GM21576 (cell line): Measurements from ENCODE around the gene THBS4.
"Not testable (repeated sequence)": the region's sequence is repeated elsewhere in the genome, so short reads cannot be mapped to it uniquely, and the experiment has no call there.

Experiments
- ATAC-seq: cut with Tn5 transposase; IDR thresholded peaks from one replicate; pipeline ENCODE4 v1.9.1; 2021; ENCODE audit warnings: mild to moderate bottlenecking, moderate library complexity; ENCODE audit not compliant: unreplicated experiment

THBS4 gene

DNA sequence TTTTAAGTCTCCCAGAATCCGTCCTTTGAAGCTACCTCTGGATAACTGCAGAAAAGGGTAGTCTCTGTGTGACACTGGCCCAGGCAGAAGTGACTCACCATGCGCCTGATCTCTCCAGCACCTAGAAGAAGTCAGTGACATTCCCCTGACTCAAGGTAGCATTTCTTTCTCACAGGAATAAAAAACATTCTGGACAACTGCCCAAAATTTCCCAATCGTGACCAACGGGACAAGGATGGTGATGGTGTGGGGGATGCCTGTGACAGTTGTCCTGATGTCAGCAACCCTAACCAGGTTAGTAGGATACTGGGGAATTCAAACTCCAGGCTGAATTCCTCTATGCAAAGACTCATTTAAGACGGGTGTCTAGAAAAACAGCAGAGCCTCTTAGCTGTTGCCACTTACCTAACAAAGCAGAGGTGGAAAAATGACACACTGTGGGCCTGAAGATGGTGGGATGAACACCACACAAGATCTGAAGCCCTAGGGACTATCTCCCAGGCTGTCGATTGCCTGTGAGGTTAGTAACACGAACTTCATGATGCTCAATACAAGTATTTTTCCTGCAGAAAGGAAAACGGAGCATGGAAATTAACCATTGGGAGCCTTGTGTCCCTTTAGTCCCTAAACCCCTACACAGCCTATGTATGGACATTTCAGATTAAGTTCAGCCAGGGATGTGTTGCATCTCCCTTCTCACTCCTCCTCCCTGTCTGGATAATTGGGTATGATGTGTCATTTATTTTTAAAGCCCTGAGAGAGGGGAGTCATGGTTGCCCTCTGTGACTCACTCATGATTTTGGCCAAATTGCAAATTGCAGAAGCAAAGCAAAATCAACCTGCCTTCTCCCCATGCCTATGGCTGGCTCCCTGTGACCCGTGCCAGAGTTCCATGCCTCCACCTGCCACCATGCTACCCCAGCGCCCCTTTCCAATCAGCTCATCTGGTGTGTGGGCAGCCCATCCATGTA lies 37.2 kb downstream of the THBS4 start:
- ATAC-seq, result no peak

DNA sequence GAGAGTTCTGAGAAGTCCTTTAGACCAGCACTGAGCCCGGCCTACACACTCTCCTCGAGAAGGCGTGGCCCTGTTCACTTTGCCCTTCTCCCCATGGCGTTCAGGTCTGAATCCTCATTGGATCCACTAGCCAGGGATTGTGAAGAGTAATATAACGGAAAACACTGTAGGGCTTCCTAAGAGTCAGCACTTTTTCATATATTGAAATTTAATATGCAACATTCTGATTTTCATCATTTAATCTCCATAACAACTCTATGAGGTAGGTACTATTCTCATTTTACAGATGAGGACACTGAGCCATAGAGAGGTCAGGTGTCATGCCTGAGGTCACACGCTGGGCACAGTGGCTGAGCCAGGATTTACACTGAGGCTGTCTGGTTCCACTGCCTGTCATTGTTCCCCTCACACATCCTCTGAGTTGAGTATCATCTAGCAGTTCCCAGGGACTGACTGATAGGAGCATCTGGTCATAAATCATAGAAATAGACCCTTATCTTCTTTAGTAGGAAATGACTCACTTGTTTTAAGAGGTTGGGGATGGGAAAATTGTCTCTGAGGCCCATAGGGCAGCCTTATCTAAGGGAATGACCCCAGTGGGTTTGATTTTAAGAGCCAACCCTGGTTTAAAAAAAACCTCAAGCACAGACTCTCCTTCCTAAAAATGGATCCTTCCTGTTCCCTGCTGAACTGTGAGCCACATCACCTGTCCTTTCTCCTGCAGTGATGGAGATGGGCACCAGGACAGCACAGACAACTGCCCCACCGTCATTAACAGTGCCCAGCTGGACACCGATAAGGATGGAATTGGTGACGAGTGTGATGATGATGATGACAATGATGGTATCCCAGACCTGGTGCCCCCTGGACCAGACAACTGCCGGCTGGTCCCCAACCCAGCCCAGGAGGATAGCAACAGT lies 41.2 kb downstream of the THBS4 start:
- ATAC-seq, result no peak

DNA sequence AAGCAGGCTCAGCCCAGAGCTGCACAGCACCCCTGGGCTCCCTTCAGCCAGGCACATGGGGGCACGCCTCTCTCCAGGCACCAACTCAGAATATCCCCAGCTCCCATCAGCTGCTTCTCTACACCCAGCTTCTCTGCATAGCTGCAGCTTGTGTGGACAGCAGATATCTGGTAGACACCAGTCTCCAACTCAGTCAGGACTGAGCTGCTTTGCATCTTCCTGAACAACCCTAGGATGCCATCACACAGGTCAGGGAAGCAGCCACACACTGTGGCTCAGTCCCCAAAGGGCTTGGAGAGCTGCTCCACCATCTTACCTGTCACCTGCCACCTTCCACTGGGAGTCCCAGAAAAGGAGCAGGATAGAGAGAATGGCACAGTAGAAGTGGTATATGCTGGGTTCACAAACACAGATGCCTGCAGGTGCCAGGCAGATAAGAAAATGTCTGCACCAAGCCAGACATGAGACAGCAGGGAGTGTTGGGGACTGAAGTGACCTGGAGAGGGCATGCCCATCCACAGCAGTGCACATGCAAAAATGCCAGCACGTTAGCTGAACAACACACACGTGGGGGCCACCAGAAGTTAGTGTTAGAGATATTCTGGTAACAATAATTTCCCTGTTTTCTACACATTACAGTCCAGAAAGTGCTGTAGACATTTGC lies 42.0 kb downstream of the THBS4 start:
- ATAC-seq, result no peak

DNA sequence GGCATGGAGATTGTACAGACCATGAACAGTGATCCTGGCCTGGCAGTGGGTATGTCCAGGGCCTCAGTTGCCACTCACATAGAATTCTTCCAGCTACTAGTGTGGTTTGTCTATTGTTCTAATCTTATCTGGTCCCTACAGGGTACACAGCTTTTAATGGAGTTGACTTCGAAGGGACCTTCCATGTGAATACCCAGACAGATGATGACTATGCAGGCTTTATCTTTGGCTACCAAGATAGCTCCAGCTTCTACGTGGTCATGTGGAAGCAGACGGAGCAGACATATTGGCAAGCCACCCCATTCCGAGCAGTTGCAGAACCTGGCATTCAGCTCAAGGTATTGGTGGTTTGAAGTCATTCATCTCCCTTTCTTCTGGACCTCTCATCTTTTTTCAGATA lies 43.8 kb downstream of the THBS4 start:
- ATAC-seq, result no peak

DNA sequence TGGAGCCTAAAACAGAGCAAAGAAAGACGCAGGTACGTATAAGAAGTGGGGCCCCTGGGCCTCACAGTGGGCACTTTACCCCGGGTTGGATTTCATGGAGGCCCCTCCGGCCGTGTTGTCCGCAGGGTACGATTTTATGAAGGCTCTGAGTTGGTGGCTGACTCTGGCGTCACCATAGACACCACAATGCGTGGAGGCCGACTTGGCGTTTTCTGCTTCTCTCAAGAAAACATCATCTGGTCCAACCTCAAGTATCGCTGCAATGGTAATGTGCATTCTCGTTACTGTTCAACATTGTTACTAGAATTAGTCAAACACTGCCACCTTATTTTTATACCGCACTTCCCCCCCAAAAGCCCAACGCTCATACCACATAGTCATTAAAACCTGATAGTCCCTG lies 47.1 kb downstream of the THBS4 start:
- ATAC-seq, result no peak

GRCh38 chr5:80082731-80083100 lies 47.6 kb downstream of the THBS4 start:
- no peak for ATAC-seq

DNA sequence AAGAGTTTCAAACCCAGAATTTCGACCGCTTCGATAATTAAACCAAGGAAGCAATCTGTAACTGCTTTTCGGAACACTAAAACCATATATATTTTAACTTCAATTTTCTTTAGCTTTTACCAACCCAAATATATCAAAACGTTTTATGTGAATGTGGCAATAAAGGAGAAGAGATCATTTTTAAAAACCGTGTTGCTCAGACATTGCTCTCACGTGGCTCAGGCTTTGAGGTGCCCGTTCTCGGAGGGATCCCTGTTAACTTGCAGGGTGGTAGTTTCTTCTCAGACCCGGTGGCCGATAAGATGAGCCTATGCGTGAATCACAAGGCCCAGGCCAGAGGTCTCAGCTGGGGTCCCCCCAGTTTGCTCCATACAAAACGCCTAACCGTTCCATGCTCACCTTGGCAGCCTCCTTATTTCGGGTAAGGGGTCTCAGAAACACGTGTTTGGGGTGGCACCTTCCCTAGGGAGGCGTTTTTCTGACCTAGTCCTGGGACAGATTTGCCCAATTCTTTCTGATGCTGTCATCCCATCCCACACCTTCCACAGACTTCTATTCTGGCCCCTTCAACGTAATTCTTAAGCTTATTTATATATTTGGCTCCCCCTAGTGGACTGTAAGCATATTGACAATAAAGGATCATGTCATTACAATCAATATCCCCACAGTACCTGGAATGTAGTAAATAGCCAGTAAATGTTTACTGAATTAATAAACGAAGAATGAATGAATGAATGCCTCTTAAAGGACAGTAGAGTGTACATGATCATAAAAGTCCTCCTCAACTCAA lies 48.1 kb downstream of the THBS4 start:
- no peak for ATAC-seq

- ATAC-seq, result no peak
Observed at GRCh38 chr5:80090884-80091166, 55.7 kb downstream of the THBS4 start.

DNA sequence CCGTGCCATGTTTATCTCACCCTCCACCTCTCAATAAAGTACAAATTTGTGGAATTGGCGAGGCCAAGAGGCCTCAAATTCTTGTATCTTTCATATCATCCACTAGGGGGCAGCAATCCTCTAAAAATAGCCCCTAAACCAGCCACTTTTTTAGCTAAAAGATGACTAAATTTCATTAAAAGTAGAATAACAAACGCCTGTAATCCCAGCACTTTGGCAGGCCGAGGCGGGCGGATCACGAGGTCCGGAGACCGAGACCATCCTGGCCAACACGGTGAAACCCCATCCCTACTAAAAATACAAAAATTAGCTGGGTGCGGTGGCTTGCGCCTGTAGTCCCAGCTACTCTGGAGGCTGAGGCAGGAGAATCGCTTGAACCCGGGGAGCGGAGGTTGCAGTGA lies 56.6 kb downstream of the THBS4 start:
- ATAC-seq, result not testable (repeated sequence)

DNA sequence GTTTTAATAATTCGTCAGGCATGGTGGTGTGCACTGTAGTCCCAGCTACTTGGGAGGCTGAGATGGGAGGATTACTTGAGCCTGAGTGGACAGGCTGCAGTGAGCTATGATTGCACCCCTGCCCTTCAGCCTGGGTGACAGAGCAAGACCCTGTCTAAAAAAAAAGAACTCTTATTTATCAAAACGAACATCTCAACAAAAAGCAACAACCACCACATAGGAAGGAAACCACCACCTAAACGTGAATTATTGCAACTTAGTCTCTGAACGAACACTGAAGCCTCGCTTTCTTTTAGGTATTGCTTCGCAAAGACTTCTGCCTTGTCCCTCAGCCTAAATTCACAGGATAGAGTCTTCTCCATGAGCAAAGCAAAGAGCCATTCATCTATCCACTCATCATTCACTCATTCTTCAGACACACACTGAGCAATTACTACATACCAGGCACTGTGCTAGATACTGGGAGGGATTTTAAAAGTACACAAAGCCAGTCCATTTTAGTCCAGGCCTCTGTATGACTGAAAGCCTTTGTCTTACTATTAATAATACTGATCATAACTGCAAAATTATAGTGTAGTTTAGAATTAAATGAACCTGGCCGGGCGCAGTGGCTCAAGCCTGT lies 57.4 kb downstream of the THBS4 start:
- ATAC-seq, result no peak

- ATAC-seq, result no peak
Observed at GRCh38 chr5:80093796-80094195, 58.6 kb downstream of the THBS4 start.

DNA sequence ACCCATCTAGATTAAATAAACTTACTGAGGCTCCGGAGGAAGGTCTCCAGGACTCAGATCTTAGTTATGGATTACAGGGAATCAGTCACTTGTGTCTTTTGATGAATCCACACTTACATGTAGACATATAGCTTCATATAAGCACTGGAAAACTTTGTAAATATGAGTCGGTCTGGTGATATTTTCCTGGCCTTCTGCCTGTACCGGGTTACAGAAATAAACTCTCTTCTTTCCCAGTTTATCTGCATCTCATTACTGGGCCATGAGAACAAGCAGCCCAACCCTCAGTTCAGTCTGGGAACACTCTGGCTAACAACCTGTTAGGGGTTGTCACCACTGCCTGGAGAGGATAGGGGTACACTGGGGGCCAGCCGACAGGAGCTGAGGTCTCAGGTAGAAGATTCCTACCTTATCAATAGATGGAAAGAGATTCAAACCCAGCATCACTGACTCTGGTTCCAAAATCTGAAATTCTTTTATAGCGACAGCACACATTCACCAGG lies 59.1 kb downstream of the THBS4 start:
- ATAC-seq, result no peak

DNA sequence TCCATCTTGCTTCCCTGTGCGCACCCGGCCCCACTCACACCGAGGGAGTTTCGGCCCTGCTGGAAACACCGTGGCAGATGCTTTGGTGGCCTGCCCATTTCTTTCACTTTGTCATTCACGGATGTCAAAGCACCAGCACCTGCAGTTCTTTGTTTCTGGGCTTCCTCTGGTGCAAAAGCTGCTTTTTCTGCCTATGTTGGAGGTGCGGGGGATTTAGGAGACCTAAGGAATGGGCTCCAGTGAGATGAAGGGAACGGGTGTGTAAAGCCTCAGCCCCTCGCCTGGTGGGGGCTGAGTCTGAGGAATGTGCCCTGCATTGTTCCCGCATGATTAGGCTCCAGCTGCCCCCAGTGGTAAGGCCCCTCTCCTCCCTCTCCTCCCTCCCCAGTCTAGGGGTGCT lies 62.3 kb downstream of the THBS4 start:
- ATAC-seq, result no peak

- no peak for ATAC-seq
Observed at GRCh38 chr5:80101993-80102392, 66.8 kb downstream of the THBS4 start.

- ATAC-seq, result no peak
Observed at GRCh38 chr5:80103371-80103770, 68.2 kb downstream of the THBS4 start.

DNA sequence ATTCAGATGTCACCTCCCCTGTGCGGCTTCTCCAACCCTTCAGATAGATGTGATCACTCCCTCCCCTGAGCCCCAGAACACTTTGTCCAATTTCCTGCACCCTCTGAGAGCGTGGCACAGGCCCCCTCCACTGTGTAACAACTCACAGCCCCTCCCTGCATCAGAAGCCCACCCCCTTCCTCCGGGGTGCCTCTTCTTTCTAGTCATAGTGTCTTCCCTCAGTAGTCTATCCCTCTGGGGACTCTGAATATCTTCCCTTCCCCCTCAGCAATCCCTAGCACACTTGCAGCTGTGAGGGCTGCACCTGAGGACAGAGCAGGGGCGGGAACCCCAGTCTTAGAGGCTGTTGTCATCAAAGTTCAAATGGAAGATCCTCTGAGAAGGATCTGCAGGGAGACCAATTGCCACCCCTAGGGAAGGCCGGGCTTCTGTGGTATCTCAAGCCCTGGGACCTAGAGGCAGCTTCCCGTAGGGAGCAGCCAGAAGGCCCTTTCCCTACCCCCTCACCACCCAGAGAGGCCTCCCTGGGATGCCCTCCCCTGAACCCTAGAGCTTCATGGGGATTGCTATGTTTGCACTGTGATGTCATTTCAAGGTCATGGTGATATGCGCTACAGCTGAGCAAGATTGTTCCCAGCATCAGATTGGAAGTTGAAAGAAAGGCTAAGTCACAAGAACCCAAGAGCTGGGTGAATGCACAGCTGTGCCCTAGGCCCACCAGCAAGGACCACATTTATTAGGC lies 70.7 kb downstream of the THBS4 start:
- ATAC-seq, result no peak

GRCh38 chr5:80106916-80107315 lies 71.8 kb downstream of the THBS4 start:
- no peak for ATAC-seq

DNA sequence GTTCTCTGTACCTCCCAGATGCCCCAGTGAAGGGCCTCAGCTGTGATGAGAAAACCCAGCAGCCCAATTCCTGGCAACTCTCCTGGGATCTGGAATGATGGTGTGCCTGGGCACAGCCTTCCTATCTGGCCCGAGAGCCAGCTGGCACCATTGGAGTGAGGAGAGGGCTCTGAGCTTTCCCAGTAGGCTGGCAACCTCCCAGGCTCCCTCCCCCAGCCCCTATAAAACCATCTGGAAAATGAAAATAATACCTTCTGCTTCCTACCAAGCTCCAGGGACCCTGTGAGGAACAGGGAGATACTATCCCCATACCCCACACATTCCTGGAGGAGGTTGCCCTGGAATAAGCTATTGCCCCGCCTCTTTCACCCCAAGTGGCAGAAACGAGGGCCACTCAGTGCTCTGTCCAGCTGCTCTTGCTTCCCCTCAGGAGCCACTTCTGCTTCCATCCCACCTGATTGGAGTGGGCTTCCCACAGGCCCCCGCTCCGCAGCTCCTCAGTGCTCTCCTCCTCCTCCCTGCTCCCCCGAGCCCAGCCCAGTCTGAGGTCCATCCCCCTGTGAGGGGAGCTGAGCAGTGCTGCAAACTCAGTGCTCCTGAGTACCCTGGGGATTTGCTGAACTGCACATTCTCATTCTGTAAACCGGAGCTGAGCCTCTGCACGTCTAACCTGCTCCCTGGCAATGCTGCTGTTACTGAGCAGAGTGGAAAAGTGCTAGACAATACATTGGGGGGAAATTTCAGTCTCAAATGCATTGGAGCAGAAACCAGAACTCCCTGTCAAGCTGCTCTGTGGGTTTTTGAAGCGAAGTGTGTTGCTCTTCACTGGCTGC lies 74.7 kb downstream of the THBS4 start:
- peak; percentile 52 for ATAC-seq
